Activated T-cell treated with anti-CD3 and anti-CD28 coated beads, Interleukin-2, amount 50 U/mL, for 72 hours (primary cell): Measurements from ENCODE around the gene CAMTA1. TPM values are rescaled to one million over a fixed set of nuclear protein-coding genes. Genes with fewer than 3 reads are reported as not detected.

ENCODE experiments used
- ATAC-seq, 2 donors: fragments of 150-1000 bp; cut with Tn5 transposase; replicated peaks in 1 of 2; 2 replicates each; pipeline ENCODE4 v1.10.0; 2021; ENCODE audit warnings: moderate library complexity in 2 of 2, mild to moderate bottlenecking in 1 of 2
- DNase-seq, 2 donors: peaks; one replicate each; pipeline ENCODE4 v3.0.0; 2021 to 2022; ENCODE audit warnings: mixed read lengths in 1 of 2
- H3K27ac Mint-ChIP-seq: one replicate; pipeline ENCODE4 v1.8.0; 2022; ENCODE audit warnings: mild to moderate bottlenecking, moderate library complexity, mixed read lengths
- H3K27me3 Mint-ChIP-seq: one replicate; pipeline ENCODE4 v1.8.0; 2022; ENCODE audit warnings: low read depth, mixed read lengths
- H3K36me3 Mint-ChIP-seq, 2 donors: one replicate each; pipeline ENCODE4 v1.8.0; 2022; ENCODE audit warnings: mixed read lengths in 2 of 2, mild to moderate bottlenecking in 1 of 2; ENCODE audit not compliant: insufficient read depth in 2 of 2
- H3K4me1 Mint-ChIP-seq: one replicate; pipeline ENCODE4 v1.8.0; 2022; ENCODE audit warnings: low read depth, mixed read lengths
- H3K4me3 Mint-ChIP-seq, 2 donors: one replicate each; pipeline ENCODE4 v1.8.0; 2022; ENCODE audit warnings: mild to moderate bottlenecking in 2 of 2, mixed read lengths in 2 of 2, moderate library complexity in 2 of 2
- H3K9me3 Mint-ChIP-seq, 2 donors: one replicate each; pipeline ENCODE4 v1.8.0; 2022; ENCODE audit warnings: mixed read lengths in 2 of 2
- total RNA-seq, 2 donors: library from RNA; stranded (reverse); gene quantifications; one replicate each; pipeline ENCODE4 v1.2.3, GENCODE V29; 2022

The CAMTA1 gene
- total RNA-seq, 2 donors from 2014 or later = 47.8 to 63.3 TPM

DNA sequence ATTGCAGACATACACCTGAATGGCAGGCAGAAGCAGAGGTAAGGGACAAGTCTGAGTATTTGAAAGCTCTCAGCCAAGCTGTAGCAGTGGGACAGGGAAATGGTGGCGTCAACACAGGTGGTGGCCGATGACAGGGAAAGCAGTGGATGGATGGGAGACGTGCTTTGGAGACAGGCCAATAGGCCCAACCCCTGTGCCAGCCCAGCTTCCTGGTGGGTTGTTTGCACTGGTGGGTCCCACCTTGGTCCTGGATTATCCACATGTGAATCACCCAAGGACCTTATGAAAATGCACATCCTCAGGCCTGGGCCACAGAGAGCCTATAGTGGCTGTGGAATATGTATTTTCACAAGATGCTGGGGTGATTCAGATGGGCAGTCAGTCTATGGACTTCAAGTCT is 782.1 kb downstream of the CAMTA1 start:
- H3K36me3 Mint-ChIP-seq = no peaks in the 10 kb centered on the region
- no peak for ATAC-seq
- no peak overlapping the region for H3K4me3 Mint-ChIP-seq
- H3K27ac Mint-ChIP-seq = no peak overlapping the region
- no peaks in the 10 kb centered on the region for H3K4me1 Mint-ChIP-seq
- no peak for DNase-seq
- peaks cover 0 to 2% of the 10 kb centered on the region in 2 donors for H3K9me3 Mint-ChIP-seq
- peaks cover 7% of the 10 kb centered on the region for H3K27me3 Mint-ChIP-seq

DNA sequence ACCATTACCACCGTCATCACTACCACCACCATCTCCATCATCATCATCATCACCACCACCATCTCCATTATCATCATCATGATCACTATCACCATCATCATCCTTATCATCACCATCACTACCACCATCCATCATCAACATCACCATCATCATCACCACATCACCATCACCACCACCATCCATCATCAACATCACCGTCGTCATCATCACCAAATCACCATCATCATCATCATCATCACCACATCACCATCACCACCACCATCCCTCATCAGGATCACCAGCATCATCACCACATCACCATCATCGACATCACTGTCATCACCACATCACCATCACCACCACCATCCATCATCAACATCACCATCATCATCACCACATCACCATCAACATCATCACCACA is 782.8 kb downstream of the CAMTA1 start:
- Mint-ChIP-seq H3K36me3 (no peaks in the 10 kb centered on the region), H3K9me3 (peaks cover 0 to 2% of the 10 kb centered on the region in 2 donors), H3K4me1 (no peaks in the 10 kb centered on the region), H3K4me3 (no peak overlapping the region), H3K27me3 (peaks cover 7% of the 10 kb centered on the region), H3K27ac (no peak overlapping the region)
- no peak for ATAC-seq
- DNase-seq = no peak

DNA sequence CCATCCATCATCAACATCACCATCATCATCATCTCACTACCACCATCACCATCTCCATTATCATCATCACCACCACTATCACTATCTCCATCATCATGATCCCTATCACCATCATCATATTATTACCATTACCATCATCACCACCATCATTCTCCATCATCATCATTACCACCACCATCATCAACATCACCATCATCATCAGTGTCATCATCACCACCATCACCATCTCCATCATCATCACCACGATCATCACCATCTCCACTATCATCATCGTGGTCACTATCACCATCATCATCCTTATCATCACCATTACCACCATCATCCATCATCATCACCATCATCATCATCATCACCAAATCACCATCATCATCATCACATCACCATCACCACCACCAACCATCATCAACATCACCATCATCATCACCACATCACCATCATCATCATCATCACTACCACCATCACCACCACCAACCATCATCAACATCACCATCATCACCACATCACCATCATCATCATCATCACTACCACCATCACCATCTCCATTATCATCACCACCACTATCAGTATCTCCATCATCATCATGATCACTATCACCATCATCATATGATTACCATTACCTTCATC is 783.8 kb downstream of the CAMTA1 start:
- no peaks in the 10 kb centered on the region for H3K36me3 Mint-ChIP-seq

DNA sequence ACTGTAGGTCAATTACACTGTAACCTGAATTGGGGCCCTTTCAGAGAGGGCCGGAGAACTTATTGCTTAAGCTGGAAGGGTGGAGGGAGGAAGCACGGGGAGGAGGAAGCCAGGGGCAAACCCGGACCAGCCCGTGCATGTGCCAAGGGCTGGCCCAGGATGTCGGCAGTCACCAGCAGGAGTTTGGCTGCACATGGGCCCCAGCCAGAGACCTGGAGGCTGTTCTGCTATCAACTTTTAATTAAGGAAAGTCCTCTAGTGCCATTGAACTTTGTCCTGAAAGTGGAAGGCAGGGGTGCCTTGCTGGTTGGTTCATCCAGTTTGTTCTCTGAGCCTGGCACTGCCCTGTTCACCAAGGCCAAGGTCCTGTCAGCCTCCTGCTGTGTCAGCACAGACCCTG is 785.1 kb downstream of the CAMTA1 start:
- ATAC-seq = no peak
- Mint-ChIP-seq H3K4me3 (no peak overlapping the region), H3K27ac (no peak overlapping the region), H3K9me3 (peaks cover 0 to 2% of the 10 kb centered on the region in 2 donors), H3K36me3 (no peaks in the 10 kb centered on the region), H3K4me1 (no peaks in the 10 kb centered on the region), H3K27me3 (no peaks in the 10 kb centered on the region)
- DNase-seq = no peak

More for the DNA sequence above, 783.8 kb downstream of the CAMTA1 start:
- H3K4me1 Mint-ChIP-seq = no peaks in the 10 kb centered on the region
- H3K27ac Mint-ChIP-seq = no peak overlapping the region
- no peak overlapping the region for H3K4me3 Mint-ChIP-seq
- DNase-seq = no peak
- ATAC-seq = no peak
- peaks cover 0 to 2% of the 10 kb centered on the region in 2 donors for H3K9me3 Mint-ChIP-seq
- H3K27me3 Mint-ChIP-seq = peaks cover 7% of the 10 kb centered on the region

DNA sequence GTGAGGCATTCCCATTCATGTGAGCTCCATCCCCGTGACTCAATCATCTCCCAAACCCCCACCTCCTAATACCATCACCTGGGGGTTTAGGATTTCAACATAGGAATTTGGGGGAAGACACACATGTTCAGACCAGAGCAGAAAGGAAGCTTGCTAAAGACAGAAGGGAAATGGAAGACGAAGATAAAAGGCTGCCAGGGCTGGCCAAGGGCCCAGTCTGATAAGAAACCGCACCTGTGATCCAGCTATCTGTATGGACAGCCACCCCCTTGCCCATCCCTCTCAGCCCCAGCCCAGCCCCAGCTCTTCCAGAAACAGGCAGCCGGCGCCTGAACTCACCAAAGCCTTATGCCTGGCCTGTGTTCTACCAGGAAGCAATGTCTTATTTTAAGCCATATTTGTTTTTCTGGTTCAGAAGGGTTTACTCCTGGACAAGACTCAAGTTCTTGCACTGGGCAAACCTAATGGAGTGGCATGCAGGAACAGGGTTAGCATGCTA is 787.4 kb downstream of the CAMTA1 start:
- DNase-seq (no peak), ATAC-seq (no peak)
- no peak overlapping the region for H3K27ac Mint-ChIP-seq
- no peaks in the 10 kb centered on the region for H3K27me3 Mint-ChIP-seq
- H3K9me3 Mint-ChIP-seq = no peaks in the 10 kb centered on the region
- H3K4me3 Mint-ChIP-seq = no peak overlapping the region
- H3K36me3 Mint-ChIP-seq = no peaks in the 10 kb centered on the region
- no peaks in the 10 kb centered on the region for H3K4me1 Mint-ChIP-seq

DNA sequence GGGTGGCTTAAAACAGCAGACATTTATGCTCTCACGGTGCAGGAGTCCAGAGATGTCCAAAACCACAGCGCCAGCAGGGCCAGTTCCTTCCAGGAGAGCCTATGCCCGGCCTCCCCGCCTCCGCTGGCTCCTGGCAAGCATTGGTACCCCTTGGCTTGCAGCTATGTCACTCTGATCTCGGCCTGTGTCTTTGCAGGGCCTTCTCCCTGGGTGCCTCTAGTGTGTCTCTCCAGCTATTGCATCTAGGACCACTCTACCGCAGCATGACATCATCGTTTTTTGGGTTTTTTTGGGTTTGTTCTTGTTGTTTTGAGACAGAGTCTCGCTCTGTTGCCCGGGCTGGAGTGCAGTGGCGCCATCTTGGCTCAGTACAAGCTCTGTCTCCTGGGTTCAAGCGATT is 788.2 kb downstream of the CAMTA1 start:
- no peak for ATAC-seq
- H3K4me3 Mint-ChIP-seq = no peak overlapping the region
- H3K27ac Mint-ChIP-seq = no peak overlapping the region

DNA sequence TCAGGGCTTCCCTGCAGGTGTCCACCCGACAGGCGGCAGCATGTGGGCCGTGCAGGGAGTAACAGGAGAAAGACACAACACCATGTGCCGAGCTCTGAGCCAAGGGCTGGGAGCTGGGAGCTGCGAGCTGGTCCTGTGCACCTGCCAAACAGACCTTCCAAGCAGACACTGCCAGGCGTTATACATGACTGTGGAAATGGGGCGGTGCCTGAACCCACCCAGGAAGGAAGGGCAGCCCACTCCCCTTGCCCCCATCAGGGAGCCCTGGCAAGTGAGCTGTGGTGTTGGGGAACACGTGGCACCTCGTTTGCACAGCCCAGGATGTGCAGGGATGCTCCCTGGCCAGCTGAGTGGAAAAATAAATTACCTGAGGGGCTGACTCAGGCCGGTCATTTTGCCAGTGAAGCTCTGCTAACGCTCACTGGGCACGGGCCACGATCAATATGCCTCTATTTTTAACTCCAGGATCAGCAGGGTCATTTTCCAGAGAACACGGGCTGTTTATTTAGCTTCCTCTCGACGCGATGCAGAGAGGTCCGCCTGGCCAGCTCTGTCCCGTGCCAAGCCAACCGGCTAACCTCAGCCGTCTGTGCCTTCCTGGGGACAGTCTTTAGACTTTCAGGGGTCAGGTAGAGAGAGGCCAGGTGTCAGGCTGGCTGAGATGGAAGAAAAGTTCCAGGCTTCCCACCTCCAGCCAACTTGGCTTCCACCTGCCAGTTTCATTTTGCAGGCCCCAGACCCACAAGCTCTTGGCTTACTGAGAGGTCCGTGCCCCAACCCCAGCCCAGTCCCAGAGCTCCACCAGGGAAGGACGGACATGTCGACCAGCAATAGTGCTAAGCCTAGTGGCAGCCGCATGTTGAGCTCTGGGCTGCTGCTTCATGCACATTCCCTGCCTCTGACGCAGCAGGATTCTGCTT is 789.1 kb downstream of the CAMTA1 start:
- no peaks in the 10 kb centered on the region for H3K36me3 Mint-ChIP-seq
- H3K9me3 Mint-ChIP-seq = no peaks in the 10 kb centered on the region
- H3K27ac Mint-ChIP-seq = no peak overlapping the region

More for the DNA sequence above, 788.2 kb downstream of the CAMTA1 start:
- H3K27me3 Mint-ChIP-seq = no peaks in the 10 kb centered on the region
- no peaks in the 10 kb centered on the region for H3K9me3 Mint-ChIP-seq
- H3K36me3 Mint-ChIP-seq = no peaks in the 10 kb centered on the region
- no peaks in the 10 kb centered on the region for H3K4me1 Mint-ChIP-seq
- no peak for DNase-seq

DNA sequence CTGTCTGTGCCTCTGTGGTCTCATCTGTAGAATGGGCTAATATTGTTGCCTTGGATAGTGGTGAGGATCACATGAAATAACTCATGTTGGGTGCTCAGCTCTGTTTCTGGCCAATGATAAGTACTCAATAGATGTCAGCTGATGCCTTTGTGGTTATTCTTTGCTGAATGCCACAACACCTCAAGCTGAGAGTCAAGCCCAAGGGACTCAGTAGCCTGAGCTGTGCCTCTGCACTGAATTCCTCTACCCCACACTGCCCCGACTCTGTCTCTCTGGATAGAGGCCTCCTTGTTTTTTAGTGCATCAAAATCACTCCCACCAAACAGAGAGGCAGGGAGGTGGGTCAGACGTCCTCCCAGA is 789.8 kb downstream of the CAMTA1 start:
- H3K27ac Mint-ChIP-seq = no peak overlapping the region
- no peaks in the 10 kb centered on the region for H3K4me1 Mint-ChIP-seq
- ATAC-seq (no peak), DNase-seq (no peak)
- no peaks in the 10 kb centered on the region for H3K9me3 Mint-ChIP-seq
- H3K27me3 Mint-ChIP-seq = no peaks in the 10 kb centered on the region
- H3K36me3 Mint-ChIP-seq = no peaks in the 10 kb centered on the region
- H3K4me3 Mint-ChIP-seq = no peak overlapping the region

More for the DNA sequence above, 789.1 kb downstream of the CAMTA1 start:
- DNase-seq = no peak
- Mint-ChIP-seq H3K4me1 (no peaks in the 10 kb centered on the region), H3K4me3 (no peak overlapping the region), H3K27me3 (no peaks in the 10 kb centered on the region)
- ATAC-seq = no peak

DNA sequence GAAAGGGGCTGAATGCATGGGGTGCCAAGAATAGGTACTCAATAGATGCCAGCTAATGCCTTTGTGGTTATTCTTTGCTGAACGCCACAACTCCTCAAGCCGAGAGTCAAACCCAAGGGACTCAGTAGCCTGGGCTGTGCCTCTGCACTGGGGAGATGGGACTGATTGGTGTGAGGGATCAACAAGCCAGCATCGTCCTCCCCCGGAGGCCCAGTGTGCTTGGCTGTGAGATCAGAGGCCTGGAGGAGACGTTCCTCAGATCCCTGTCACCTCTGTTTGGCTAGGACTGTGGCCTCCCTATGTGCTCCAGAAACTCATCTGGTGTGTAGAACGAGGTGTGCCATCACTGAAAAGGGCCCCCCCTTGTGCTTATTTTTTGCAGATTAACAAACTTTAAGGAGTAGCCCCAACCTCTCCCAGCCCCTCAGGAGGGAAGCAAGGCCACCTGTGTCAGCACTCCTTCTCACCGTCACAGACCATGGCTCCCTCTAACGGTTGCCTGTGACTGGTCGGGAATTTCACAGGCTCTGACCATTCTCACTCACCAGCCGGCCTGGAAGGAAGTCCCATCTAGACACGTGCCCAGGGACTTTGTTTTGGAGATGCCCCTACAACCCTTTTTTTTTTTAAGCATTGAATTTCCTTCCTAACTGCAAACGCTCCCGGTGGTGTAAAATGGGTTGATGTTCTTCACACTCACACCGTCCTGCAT is 791.8 kb downstream of the CAMTA1 start:
- DNase-seq (no peak), ATAC-seq (no peak)
- no peaks in the 10 kb centered on the region for H3K9me3 Mint-ChIP-seq
- no peak overlapping the region for H3K4me3 Mint-ChIP-seq
- H3K27ac Mint-ChIP-seq = no peak overlapping the region
- H3K36me3 Mint-ChIP-seq = no peaks in the 10 kb centered on the region
- H3K4me1 Mint-ChIP-seq = no peaks in the 10 kb centered on the region
- no peaks in the 10 kb centered on the region for H3K27me3 Mint-ChIP-seq

DNA sequence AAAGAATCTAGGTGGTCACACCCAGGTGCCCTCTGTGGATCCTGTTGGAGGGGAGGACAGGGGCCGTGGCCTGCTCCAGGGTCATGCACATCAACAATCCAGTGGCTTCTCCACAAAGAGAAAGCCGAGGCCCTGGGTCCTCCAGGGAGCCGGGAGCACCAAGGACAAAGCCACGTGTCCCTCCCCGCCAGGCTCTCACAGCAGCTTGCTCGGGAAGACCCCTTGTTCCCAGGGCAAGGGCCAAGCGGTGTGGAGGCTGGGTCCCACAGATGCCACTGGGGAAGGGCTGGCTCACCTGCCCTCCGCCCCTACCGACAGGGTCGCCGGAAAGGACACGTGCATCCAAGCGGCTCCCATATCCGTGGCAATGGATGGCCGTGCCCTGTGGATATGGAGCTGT is 793.0 kb downstream of the CAMTA1 start:
- ATAC-seq = no peak
- DNase-seq = no peak

DNA sequence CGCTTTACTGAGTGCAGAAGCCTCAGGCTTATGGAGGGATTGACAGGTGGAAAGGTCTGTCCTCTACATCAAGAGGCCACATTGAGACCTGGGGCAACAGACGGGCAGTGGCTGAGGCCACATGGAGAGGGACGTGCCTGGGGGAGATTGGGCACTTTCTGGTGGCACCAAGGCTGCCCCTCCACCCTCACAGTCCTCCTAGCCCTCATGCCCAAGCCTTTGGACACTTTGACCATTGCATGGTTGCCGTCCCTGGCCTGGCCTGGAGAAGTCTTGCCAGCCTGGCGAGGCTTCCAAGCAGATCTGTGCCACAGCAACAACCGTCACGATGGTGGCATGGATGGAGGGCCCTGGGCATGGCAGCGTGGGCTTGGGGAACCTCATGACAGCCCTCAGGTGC is 793.8 kb downstream of the CAMTA1 start:
- Mint-ChIP-seq H3K9me3 (no peaks in the 10 kb centered on the region), H3K27me3 (no peaks in the 10 kb centered on the region), H3K36me3 (no peaks in the 10 kb centered on the region), H3K4me1 (no peaks in the 10 kb centered on the region), H3K4me3 (no peak overlapping the region), H3K27ac (no peak overlapping the region)
- ATAC-seq (no peak), DNase-seq (no peak)

More for the DNA sequence above, 793.0 kb downstream of the CAMTA1 start:
- no peaks in the 10 kb centered on the region for H3K9me3 Mint-ChIP-seq
- no peaks in the 10 kb centered on the region for H3K4me1 Mint-ChIP-seq
- H3K4me3 Mint-ChIP-seq = no peak overlapping the region
- H3K27me3 Mint-ChIP-seq = no peaks in the 10 kb centered on the region
- H3K36me3 Mint-ChIP-seq = no peaks in the 10 kb centered on the region
- H3K27ac Mint-ChIP-seq = no peak overlapping the region

DNA sequence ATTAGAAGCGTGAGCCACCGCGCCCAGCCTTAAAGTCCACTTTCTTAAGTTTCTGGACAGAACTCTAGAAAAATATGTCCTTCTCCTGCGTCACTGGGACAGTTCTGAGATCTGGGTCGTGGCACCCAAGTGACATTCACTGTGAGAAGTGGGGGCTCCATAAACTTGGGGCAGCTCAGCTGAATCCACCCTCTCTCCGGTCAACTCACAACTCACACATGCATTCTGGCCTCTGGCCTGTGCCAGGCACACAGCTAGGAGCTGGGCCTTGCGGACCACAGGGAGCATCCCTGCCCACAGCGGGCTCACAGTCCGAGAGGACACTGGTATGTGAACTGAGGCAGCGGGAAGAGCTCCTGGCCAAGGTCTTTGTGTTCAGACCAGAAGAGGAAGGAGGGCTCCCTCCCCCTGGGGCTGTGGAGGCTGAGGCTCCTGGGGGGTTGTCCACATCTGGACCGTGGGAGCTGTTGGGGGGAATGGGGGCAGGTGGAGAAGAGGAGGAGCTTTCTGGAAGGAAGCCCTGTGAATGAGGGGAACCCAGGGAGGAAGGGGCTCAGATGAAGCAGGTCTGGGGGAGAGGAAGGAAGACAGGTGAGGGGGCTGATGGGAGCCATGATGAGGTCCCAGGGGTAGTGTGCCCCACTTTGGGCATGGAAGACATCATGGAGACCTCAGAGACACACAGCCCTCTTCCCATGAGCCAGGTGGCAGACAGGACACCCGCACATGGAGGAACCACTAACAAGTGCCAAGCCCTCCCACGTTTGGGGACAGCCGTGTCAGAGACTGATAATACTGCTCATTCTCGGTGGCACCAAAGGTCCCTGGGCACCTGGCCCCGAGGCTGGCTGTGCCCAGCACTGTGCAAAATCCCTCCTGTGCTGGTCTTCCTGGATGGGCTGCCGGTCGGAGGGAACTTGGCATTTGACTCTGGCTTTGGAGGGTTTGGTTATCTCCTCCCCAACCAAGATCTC is 794.9 kb downstream of the CAMTA1 start:
- H3K9me3 Mint-ChIP-seq = no peaks in the 10 kb centered on the region
- DNase-seq = no peak
- no peaks in the 10 kb centered on the region for H3K36me3 Mint-ChIP-seq
- no peaks in the 10 kb centered on the region for H3K27me3 Mint-ChIP-seq
- H3K4me3 Mint-ChIP-seq = no peak overlapping the region
- H3K27ac Mint-ChIP-seq = no peak overlapping the region
- no peaks in the 10 kb centered on the region for H3K4me1 Mint-ChIP-seq
- no peak for ATAC-seq
